ENCODE results near the gene CDC25C. TPM values are rescaled to one million over a fixed set of nuclear protein-coding genes. Genes with fewer than 3 reads are reported as not detected.

The CDC25C gene
- total RNA-seq, 1 experiment from 2014 or later: 36.2 TPM

- H2AFZ ChIP-seq: no peak overlapping the region
- no peaks in the 10 kb centered on the region for H3K4me1 ChIP-seq (replicated peaks; ENCODE audit: insufficient read depth)
- no peaks in the 10 kb centered on the region for H3F3A ChIP-seq (ENCODE audit: insufficient read depth, low read depth)
- intact Hi-C loops (cut with micrococcal nuclease; ENCODE audit: unreplicated experiment): no loop called here
- no peak overlapping the region for H3K4me2 ChIP-seq
- H3K27ac ChIP-seq: no peak overlapping the region
- H3K36me3 ChIP-seq (ENCODE audit: low read depth): no peaks in the 10 kb centered on the region
- TF ChIP-seq EZH2 (IDR thresholded peaks at IDR 0.05; ENCODE audit: low read depth) (no peak), CTCF (conservative IDR thresholded peaks at IDR 0.05) (no peak)
- H3K9me2 ChIP-seq (ENCODE audit: insufficient read depth): no peaks in the 10 kb centered on the region
- ChIA-PET POLR2A (ENCODE audit: unreplicated experiment) (no interaction called here), CTCF (no interaction called here)
- no peaks in the 10 kb centered on the region for H4K20me1 ChIP-seq (ENCODE audit: insufficient read depth)
- no TSS peak for BruUV-seq (replicated peaks)
- H3K9me3 ChIP-seq (ENCODE audit: insufficient read depth, low read depth): no peaks in the 10 kb centered on the region
- H3K27me3 ChIP-seq (ENCODE audit: insufficient read depth, low read depth): no peaks in the 10 kb centered on the region
- no peaks in the 10 kb centered on the region for H3K79me2 ChIP-seq (ENCODE audit: low read depth)
- no peak overlapping the region for H3K4me3 ChIP-seq
- no peak for DNase-seq
Measured at GRCh38 chr5:138275379-138275782, 56.2 kb downstream of the CDC25C start.

GRCh38 chr5:138274189-138274853, 57.3 kb downstream of the CDC25C start, which contains the start of gene GFRA3:
GFRA3 (minus strand) TSS chr5:138274621; CDS start chr5:138274424, 197 bp downstream.
- ChIA-PET POLR2A (ENCODE audit: unreplicated experiment) (no interaction called here), CTCF (no interaction called here)
- Histone ChIP-seq H2AFZ (no peak within 1 kb of the TSS), H3K4me2 (no peak within 1 kb of the TSS), H3K27ac (no peak within 1 kb of the TSS), H3K4me3 (no peak within 1 kb of the TSS), H3F3A (ENCODE audit: insufficient read depth, low read depth) (no peaks in the 10 kb centered on the region), H3K27me3 (ENCODE audit: insufficient read depth, low read depth) (no peaks in the 10 kb centered on the region), H3K36me3 (ENCODE audit: low read depth) (no peaks in the 10 kb centered on the region), H4K20me1 (ENCODE audit: insufficient read depth) (no peaks in the 10 kb centered on the region), H3K79me2 (ENCODE audit: low read depth) (no peaks in the 10 kb centered on the region), H3K9me2 (ENCODE audit: insufficient read depth) (no peaks in the 10 kb centered on the region), H3K9me3 (ENCODE audit: insufficient read depth, low read depth) (no peaks in the 10 kb centered on the region), H3K4me1 (replicated peaks; ENCODE audit: insufficient read depth) (no peaks in the 10 kb centered on the region)
- no peak for DNase-seq
- intact Hi-C loops (cut with micrococcal nuclease; ENCODE audit: unreplicated experiment): no loop called here
- TF ChIP-seq EZH2 (IDR thresholded peaks at IDR 0.05; ENCODE audit: low read depth): no peak
- TF ChIP-seq CTCF (conservative IDR thresholded peaks at IDR 0.05): no peak
- no TSS peak for BruUV-seq (replicated peaks)

GRCh38 chr5:138273834-138274188, 57.8 kb downstream of the CDC25C start:
- Histone ChIP-seq H3K4me3 (no peak overlapping the region), H3K27ac (no peak overlapping the region), H3K9me3 (ENCODE audit: insufficient read depth, low read depth) (no peaks in the 10 kb centered on the region), H3K36me3 (ENCODE audit: low read depth) (no peaks in the 10 kb centered on the region), H3K4me2 (no peak overlapping the region), H3K9me2 (ENCODE audit: insufficient read depth) (no peaks in the 10 kb centered on the region), H2AFZ (no peak overlapping the region), H3K27me3 (ENCODE audit: insufficient read depth, low read depth) (no peaks in the 10 kb centered on the region), H3K4me1 (replicated peaks; ENCODE audit: insufficient read depth) (no peaks in the 10 kb centered on the region), H3F3A (ENCODE audit: insufficient read depth, low read depth) (no peaks in the 10 kb centered on the region), H4K20me1 (ENCODE audit: insufficient read depth) (no peaks in the 10 kb centered on the region), H3K79me2 (ENCODE audit: low read depth) (no peaks in the 10 kb centered on the region)
- no peak for DNase-seq
- ChIA-PET CTCF (no interaction called here), POLR2A (ENCODE audit: unreplicated experiment) (no interaction called here)
- TF ChIP-seq CTCF (conservative IDR thresholded peaks at IDR 0.05) (no peak), EZH2 (IDR thresholded peaks at IDR 0.05; ENCODE audit: low read depth) (no peak)
- no TSS peak for BruUV-seq (replicated peaks)
- intact Hi-C loops (cut with micrococcal nuclease; ENCODE audit: unreplicated experiment): no loop called here

Data from PC-9 (cell line).